Esophagus (tissue), 2 donors: ENCODE data around the gene PRR35. TPM values are rescaled to one million over a fixed set of nuclear protein-coding genes. Genes with fewer than 3 reads are reported as not detected.

Experiments
- H3K27ac ChIP-seq, 2 donors: one replicate each; pipeline ENCODE4 v1.5.1; 2013; ENCODE audit warnings: low read depth in 2 of 2, mild to moderate bottlenecking in 2 of 2, inconsistent platforms in 1 of 2, low read length in 1 of 2, moderate library complexity in 1 of 2
- H3K27me3 ChIP-seq, 2 donors: one replicate each; pipeline ENCODE4 v1.6.1; 2013; ENCODE audit warnings: low read length in 2 of 2, control low read depth in 1 of 2, mild to moderate bottlenecking in 1 of 2; ENCODE audit not compliant: insufficient read depth in 2 of 2, control insufficient read depth in 1 of 2
- H3K36me3 ChIP-seq, 2 donors: one replicate each; pipeline ENCODE4 v1.6.1; 2013; ENCODE audit warnings: low read length in 1 of 2; ENCODE audit not compliant: control insufficient read depth in 2 of 2, insufficient read depth in 2 of 2
- H3K4me1 ChIP-seq, 2 donors: one replicate each; pipeline ENCODE4 v1.6.1; 2013; ENCODE audit warnings: low read length in 1 of 2; ENCODE audit not compliant: control insufficient read depth in 2 of 2, insufficient read depth in 2 of 2
- H3K4me3 ChIP-seq, 2 donors: one replicate each; pipeline ENCODE4 v1.5.1; 2013; ENCODE audit warnings: low read length in 2 of 2, mild to moderate bottlenecking in 2 of 2, low read depth in 1 of 2, moderate library complexity in 1 of 2
- H3K9me3 ChIP-seq, 2 donors: one replicate each; pipeline ENCODE4 v1.6.1; 2013; ENCODE audit warnings: mild to moderate bottlenecking in 2 of 2, low read depth in 1 of 2, low read length in 1 of 2, moderate library complexity in 1 of 2; ENCODE audit not compliant: control insufficient read depth in 2 of 2, insufficient read depth in 1 of 2
- WGBS, 2 donors: extraction: QIAGEN DNeasy Blood & Tissue Kit; methylation state at CpG; one replicate each; pipeline ENCODE4 v1.1.7; 2013; 5-methylcytosine and 5-hydroxymethylcytosine counted together
- polyA plus RNA-seq, 2 donors: library from polyadenylated mRNA; stranded (reverse); fragments of 200-250 nt; gene quantifications; one replicate each; pipeline ENCODE4 v1.2.3, GENCODE V29; 2013
- donor health status: healthy with polysubstance abuse.
- donor health status: Bipolar disorder and iron deficiency.

The PRR35 gene
- polyA plus RNA-seq, 2 donors, result 0.01 to 0.24 TPM

GRCh38 chr16:561957-562938 is 2.1 kb downstream of the PRR35 start:
- no peaks in the 10 kb centered on the region for H3K9me3 ChIP-seq
- no peaks in the 10 kb centered on the region for H3K36me3 ChIP-seq
- H3K4me3 ChIP-seq, result no peak overlapping the region
- peaks cover 10 to 14% of the 10 kb centered on the region in 2 donors for H3K4me1 ChIP-seq
- H3K27ac ChIP-seq, result no peak overlapping the region
- WGBS, 2 donors, result 79 to 80% methylated on average over 43 of the region's 43 CpGs
- H3K27me3 ChIP-seq, result peaks cover 0 to 21% of the 10 kb centered on the region in 2 donors

GRCh38 chr16:563072-563644 is 3.0 kb downstream of the PRR35 start:
- 77 to 78% methylated on average over 30 of the region's 30 CpGs for WGBS, 2 donors
- H3K9me3 ChIP-seq, result peaks cover 0 to 2% of the 10 kb centered on the region in 2 donors
- peaks cover 10 to 20% of the 10 kb centered on the region in 2 donors for H3K4me1 ChIP-seq
- H3K27me3 ChIP-seq, result peaks cover 0 to 21% of the 10 kb centered on the region in 2 donors
- H3K4me3 ChIP-seq, result no peak overlapping the region
- no peak overlapping the region for H3K27ac ChIP-seq
- no peaks in the 10 kb centered on the region for H3K36me3 ChIP-seq

- 80 to 84% methylated on average over 42 of the region's 42 CpGs for WGBS, 2 donors
- H3K36me3 ChIP-seq, result no peaks in the 10 kb centered on the region
- peaks cover 8 to 29% of the 10 kb centered on the region in 2 donors for H3K4me1 ChIP-seq
- peaks cover 0 to 12% of the 10 kb centered on the region in 2 donors for H3K27me3 ChIP-seq
- H3K9me3 ChIP-seq, result peaks cover 0 to 2% of the 10 kb centered on the region in 2 donors
- no peak overlapping the region for H3K4me3 ChIP-seq
- H3K27ac ChIP-seq, result no peak overlapping the region
These were observed 4.7 kb downstream of the PRR35 start for GRCh38 chr16:564690-565418.

GRCh38 chr16:565419-566330 is 5.5 kb downstream of the PRR35 start:
- Histone ChIP-seq H3K4me3 (no peak overlapping the region), H3K4me1 (peaks cover 8 to 31% of the 10 kb centered on the region in 2 donors), H3K27ac (no peak overlapping the region), H3K36me3 (no peaks in the 10 kb centered on the region), H3K27me3 (peaks cover 0 to 6% of the 10 kb centered on the region in 2 donors), H3K9me3 (peaks cover 0 to 2% of the 10 kb centered on the region in 2 donors)
- 48 to 53% methylated on average over 35 of the region's 35 CpGs for WGBS, 2 donors

GRCh38 chr16:566475-567372 is 6.5 kb downstream of the PRR35 start, which contains the start of gene NHLRC4:
Gene NHLRC4 (plus strand): TSS chr16:567005. CDS start chr16:568048, 1,043 bp downstream.
- Histone ChIP-seq H3K4me1 (peaks cover 8 to 35% of the 10 kb centered on the region in 2 donors), H3K4me3 (peak within 1 kb of the TSS in 1 of 2 donors; percentile 18), H3K27me3 (no peaks in the 10 kb centered on the region), H3K9me3 (peaks cover 0 to 2% of the 10 kb centered on the region in 2 donors), H3K36me3 (no peaks in the 10 kb centered on the region), H3K27ac (peak within 1 kb of the TSS in 1 of 2 donors; percentile 3)
- 34 to 35% methylated on average over 26 of the region's 26 CpGs for WGBS, 2 donors

GRCh38 chr16:567373-568256 is 7.4 kb downstream of the PRR35 start:
- WGBS, 2 donors, result 88 to 91% methylated on average over 35 of the region's 35 CpGs
- H3K4me3 ChIP-seq, result no peak overlapping the region
- peaks cover 8 to 35% of the 10 kb centered on the region in 2 donors for H3K4me1 ChIP-seq
- H3K27ac ChIP-seq, result peak overlapping the region in 1 of 2 donors; percentile 3
- H3K36me3 ChIP-seq, result peaks cover 0 to 2% of the 10 kb centered on the region in 2 donors
- peaks cover 0 to 2% of the 10 kb centered on the region in 2 donors for H3K9me3 ChIP-seq
- H3K27me3 ChIP-seq, result no peaks in the 10 kb centered on the region

- WGBS, 2 donors, result 54 to 57% methylated on average over 11 of the region's 11 CpGs
- peaks cover 0 to 3% of the 10 kb centered on the region in 2 donors for H3K36me3 ChIP-seq
- H3K27ac ChIP-seq, result peak overlapping the region in 1 of 2 donors; percentile 8
- H3K4me3 ChIP-seq, result no peak overlapping the region
- peaks cover 8 to 35% of the 10 kb centered on the region in 2 donors for H3K4me1 ChIP-seq
- peaks cover 0 to 2% of the 10 kb centered on the region in 2 donors for H3K9me3 ChIP-seq
- H3K27me3 ChIP-seq, result no peaks in the 10 kb centered on the region
These were observed 8.4 kb downstream of the PRR35 start for GRCh38 chr16:568401-569258.
